GM18520 (cell line): ENCODE results near the gene FAM210A.

Experiments used
- ATAC-seq: cut with Tn5 transposase; IDR thresholded peaks from one replicate; pipeline ENCODE4 v1.9.1; 2021; ENCODE audit not compliant: unreplicated experiment

FAM210A gene

GRCh38 chr18:13647761-13648160 lies 78.6 kb downstream of the FAM210A start:
- ATAC-seq: no peak

- ATAC-seq: no peak
Observed at GRCh38 chr18:13646633-13647032, 79.7 kb downstream of the FAM210A start.

DNA sequence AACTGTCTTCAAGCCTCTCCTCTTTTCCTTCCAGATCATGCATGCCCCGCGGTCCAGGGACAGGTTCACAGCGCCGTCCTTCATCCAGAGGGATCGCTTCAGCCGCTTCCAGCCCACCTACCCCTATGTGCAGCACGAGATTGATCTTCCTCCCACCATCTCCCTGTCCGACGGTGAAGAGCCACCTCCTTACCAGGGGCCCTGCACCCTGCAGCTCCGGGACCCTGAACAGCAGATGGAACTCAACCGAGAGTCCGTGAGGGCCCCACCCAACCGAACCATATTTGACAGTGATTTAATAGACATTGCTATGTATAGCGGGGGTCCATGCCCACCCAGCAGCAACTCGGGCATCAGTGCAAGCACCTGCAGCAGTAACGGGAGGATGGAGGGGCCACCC lies 81.3 kb downstream of the FAM210A start:
- no peak for ATAC-seq

DNA sequence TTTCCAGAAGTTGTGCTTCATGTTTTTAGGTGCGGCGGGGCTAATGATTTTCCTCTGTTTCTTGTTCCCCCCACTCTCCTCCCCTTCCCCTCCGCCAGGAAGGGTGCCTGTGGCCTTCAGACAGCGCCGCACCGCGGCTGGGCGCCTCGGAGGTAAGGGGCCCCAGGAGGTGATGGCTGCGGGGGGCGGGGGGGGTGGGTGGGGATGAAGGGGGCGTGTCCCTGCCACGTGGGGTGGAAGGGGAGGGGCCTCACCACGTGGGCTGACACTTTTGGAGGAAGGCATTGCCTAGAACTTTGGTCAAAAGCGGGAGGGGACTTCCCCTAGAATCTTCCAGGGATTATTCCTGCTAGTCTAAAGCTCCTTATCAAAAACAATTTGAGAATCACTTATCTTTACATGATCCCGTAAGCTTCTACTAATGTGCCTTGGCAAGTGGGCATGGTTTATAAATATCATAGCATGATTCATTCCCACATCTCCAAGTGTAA lies 83.1 kb downstream of the FAM210A start:
- ATAC-seq: no peak

DNA sequence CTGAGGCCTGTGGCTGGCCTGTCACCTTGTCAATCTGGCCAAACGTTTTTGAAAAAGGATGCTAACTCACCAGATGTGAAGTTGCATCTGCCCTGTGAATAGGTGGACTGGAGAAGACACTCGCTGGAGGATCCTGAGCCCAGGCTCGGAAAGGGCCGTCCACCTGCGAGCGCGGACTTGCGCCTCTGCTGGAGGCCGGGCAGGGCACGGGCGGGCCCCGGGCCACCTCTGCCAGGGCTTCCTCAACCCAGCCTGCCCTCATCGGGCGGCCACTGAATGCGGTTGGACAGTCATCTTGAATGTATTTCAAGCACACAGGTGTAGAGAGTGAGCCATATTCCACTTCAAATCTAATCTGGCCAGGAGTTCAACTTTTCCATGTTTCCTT lies 83.9 kb downstream of the FAM210A start:
- no peak for ATAC-seq

GRCh38 chr18:13641551-13642439 lies 84.6 kb downstream of the FAM210A start:
- no peak for ATAC-seq

DNA sequence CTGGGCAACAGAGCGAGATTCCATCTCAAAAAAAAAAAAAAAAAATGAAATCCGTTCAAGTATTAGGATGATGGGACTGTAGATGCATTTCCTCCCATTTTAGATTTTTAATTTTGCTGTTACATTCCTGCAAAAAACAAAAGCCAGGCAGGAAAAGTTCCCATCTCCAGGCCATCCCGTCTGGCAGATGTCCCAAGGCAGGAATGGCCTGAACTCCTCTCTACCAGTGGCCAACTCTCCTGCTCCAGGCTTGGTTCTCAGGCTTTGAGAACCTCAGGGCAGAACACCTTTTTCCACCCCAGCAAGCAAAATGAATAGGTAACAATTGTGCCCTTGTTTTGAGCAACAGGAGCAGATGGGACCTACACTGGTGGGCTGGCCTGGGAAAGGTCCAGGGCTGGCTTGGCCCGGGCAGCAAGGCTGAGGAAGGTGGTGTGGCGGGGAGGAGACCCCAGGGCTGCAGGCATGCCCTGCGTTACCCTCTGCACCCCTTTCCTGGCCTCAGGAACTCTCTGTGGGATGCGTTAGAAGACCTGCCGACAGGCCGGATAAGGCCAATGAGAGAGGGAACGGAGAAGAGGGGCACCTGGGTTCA lies 86.0 kb downstream of the FAM210A start:
- no peak for ATAC-seq

DNA sequence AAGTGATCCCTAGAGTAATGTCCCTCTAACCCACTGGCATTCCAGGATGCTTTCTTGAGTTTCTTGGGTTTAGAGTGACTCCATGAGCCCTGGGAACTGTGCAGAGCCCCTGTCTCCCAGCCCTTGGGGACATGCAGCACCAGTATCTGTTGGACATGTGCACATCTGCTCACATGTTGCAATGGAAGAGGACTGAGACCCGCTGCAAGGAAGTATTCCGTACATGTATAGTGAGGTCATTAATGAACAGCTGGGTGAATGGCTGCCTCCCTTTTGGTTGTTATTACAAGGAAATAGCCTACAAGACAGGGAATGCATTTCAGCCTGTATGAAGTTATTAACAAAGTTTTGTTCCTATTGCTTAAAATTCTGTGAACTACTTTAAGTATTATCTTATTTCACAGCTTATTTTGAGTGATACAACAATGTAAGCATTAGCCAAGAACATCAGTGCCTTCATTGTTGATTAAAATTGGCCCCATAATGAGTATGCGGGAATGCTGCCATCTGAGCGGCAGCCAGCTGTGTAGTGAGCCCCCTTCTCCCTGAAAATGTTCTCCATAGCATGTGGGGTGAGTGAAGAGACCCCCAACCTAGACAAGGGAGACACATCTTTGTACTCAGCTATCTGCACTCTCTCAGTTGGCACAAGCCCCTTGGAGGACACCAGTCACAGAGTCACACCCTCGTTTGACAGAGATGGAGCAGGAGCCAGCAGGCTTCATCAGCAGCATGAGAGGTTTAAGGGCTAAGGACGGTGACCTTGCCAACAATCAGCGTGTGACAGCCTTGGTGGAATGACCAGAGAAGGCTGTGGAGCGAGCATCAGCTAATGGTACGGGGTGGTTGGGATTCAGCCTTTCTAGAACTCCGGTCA lies 87.4 kb downstream of the FAM210A start:
- ATAC-seq: no peak

DNA sequence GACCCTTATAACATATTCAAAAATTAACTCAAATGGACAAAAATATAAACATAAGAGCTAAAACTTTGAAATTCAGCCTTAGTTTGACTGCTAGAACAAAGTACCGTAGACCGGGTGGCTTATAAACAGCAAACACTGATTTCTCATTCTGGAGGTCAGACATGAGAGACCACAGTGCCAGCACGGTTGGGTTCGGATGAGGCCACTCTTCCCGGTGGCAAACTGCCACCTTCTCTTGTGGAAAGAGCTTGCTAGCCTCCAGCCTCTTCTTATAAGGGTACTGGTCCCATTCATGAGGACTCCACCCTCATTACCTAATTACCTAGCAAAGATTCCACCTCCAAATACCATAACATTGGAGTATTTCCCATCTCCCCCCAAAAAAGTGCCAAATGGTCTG lies 91.3 kb downstream of the FAM210A start:
- ATAC-seq: no peak

DNA sequence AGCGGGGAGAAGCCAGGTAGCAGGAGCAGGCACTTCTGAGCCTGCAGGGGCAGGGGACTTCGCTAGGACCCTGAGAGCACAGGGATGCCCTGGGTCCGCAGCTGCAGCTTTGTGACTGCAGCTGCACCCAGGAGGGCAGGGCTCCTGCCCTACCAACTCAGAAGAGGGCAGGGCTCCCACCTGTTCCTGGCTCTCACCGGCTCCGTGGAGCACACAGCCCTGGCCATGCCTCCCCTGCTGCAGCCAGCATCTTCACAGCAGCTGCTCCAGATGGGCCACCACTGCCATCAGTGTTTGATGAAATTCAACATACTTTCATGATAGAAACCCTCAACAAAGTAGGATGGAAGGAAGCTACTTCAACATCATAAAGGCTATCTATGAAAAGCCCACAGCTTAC lies 92.7 kb downstream of the FAM210A start:
- no peak for ATAC-seq

DNA sequence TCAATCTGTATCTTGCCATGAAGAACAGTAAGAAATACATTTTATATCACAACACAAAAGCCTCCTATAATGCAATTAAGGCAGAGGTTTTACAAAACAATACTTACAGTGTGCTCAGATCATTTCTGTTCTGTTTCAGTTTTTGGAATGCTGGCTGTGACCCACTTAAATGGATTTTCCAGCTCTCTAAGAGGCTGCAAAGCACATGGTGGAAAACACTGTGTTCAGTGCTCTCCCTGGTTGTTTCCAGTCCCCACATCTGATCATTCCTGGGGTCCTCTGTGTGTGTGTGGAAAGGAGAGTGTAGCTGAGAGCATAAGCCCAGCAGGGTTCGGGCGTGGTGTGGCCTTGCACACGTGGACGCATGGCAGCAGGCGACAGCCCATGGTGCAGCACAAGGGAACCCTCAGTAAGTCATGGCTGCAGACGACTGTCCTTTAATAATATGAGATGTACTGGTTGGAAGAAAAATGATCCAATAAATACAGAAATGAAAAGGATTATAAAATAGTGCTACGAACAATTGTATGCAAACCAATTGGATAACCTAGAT lies 95.6 kb downstream of the FAM210A start:
- ATAC-seq: no peak

- ATAC-seq: peak; percentile 53
Observed at GRCh38 chr18:13629841-13630715, 96.3 kb downstream of the FAM210A start.

DNA sequence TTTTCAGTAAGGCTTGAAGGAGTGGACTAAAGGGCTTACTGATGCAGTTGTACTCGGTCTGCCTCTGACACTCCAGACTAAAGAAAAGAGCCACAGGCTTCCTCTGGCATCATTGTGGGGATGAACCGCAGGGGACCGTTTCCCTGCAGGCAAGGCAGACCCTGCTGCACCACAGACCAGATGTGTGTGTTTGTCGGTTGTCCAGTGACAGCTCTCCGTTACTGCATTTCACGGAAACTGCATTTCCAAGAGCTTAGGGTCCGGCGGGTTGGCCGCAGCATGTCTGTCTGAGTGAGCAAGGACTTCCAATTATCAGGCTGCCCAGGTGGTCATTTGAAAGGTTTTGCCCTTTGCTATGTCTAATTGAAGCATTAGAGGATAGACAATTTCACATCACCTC lies 98.1 kb downstream of the FAM210A start:
- no peak for ATAC-seq

DNA sequence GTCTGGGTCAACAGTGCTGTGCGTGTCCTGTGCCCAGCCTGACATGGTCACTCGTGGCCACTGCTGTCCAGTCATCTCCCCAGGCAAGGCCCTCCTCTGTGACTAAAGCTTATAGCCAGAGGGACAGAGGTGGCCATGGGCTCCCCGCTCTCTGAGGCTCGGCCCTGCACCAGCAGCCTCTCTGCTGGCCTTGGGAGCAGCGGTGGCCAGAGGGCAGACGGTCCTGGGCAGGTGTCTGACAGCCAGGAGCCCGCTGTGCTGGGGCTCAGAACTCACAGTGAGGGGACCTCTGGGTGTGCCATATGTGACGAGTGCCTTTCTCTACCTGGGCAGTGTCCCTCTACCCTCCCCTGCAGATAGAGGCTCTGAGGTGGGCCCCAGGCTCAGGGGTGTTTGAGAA lies 98.7 kb downstream of the FAM210A start:
- no peak for ATAC-seq

DNA sequence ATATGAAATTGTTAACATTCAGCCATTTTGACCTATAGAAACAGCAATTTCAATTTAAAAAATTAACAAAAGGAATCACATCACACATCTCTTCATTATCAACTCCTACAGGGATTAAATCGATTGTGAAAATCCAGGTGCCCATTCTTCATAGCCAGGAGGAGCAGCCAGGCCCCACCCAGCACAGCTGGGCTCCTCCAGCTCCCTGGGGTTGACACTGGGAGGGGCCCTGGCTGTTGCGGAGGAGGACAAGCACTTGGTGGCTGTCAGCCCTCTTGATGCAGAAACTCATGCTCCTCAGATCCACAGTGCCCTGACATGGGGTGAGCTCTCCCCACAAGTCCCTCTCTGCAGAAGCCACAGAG lies 99.8 kb downstream of the FAM210A start:
- no peak for ATAC-seq

- ATAC-seq: no peak
Observed at GRCh38 chr18:13625843-13626543, 100.4 kb downstream of the FAM210A start.

GRCh38 chr18:13625355-13625754 lies 101.0 kb downstream of the FAM210A start:
- ATAC-seq: no peak

DNA sequence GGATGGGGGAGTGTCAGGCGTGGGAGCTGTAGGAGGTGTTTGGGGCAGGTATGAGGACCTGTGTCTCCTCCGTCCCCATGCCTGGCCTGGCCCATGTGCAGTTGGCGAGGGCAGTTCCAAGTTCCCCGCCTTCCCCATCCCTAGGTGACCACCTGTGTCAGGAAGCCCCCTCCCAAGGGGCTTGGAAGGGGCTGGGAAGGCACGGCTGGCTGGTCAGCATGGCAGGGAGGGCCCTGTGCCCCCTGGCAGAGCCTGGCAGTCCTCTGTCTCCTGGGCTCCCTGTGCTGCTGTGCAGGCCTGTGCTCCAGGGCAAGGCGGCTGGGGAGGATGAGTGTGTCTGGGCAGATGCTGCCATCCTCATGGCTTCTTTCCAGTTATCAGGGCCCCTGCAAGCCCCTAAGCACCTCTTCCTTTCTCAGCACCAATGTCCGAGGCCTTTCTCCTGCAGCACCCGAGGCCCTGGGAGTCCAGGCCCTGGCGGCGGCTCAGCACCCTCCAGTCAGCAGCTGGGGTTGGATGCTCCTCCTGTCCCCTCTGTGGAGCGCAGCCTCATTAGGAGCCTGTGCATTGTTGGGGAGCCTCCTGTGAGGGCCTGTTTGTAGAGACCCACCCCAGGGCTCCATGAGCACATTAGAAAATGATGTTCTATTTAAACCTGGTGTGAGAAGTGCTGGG lies 101.7 kb downstream of the FAM210A start:
- ATAC-seq: no peak

DNA sequence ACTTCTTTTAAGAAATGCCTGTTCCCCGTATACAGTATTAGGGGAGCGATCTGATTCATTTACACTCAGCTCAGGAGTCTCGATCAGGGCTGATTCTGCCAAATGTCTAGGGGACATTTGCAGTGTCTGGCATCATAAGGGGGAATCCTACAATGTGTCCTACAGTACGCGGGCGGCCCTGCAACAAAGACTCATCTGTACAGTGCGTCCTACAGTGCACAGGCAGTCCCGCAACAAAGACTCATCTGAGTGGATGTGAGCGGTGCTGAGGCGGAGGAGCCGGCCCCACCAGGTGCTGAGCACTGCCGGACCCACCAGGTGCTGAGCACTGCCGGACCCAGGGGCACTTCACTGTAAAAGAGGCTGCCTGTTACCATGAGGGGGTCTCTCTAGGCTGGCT lies 102.5 kb downstream of the FAM210A start:
- ATAC-seq: no peak
